ENCODE results near the gene NUDCD3.

DNA sequence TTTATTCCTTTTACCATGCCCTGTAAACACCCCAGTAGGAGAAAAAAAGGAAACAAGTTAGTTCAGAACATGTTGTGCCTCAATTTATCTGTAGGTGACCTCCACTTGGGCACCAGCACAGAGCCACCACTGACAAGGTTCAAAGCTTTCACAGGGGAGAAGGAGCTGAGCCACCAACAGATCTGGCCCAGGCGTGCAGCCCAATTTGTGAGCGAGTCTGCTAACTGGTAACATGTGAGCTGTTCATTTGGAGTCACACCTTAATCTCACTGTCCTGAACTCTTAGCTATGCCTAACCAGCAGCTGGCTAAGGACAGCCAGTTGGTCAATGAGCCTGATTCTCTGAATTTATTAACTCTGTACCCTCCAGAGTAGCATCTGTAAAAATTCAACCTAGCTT, 86.7 kb downstream of the NUDCD3 start:
- TF ChIP-seq CTCF (optimal IDR thresholded peaks at IDR 0.05 in 1 of 3, IDR thresholded peaks at IDR 0.05 in 1 of 3, conservative IDR thresholded peaks at IDR 0.05 in 1 of 3; ENCODE audit: extremely low read depth in 1 of 3, insufficient read depth in 2 of 3, low read length in 3 of 3) (no peak), EZH2 (IDR thresholded peaks at IDR 0.05; ENCODE audit: low read length) (no peak)
